K562 (cell line): Measurements from ENCODE around the gene SYCP2. TPM values are rescaled to one million over a fixed set of nuclear protein-coding genes. Genes with fewer than 3 reads are reported as not detected.

Experiments used
- ATAC-seq: fragments of 200-7000 bp; cut with Tn5 transposase; 3 replicates; pipeline ENCODE4 v1.9.1; 2020; ENCODE audit warnings: moderate library complexity
- BruUV-seq: library from RNA; stranded (reverse); fragments of 400-500 nt; replicated peaks from 2 replicates; lab custom pipeline; 2021; lab: Mats Ljungman, UMichigan
- CTCF ChIA-PET: fragments of 300-600 bp; formaldehyde crosslinking; extraction: SDS; loops from one replicate; lab custom pipeline; 2021; ENCODE audit warnings: low intra/inter-chr PET ratio; lab: Yijun Ruan, JAX
- POLR2A ChIA-PET: fragments of 300-600, 350-650 bp; sonication (Branson Sonifier 250); formaldehyde crosslinking; extraction: SDS; loops from one replicate; lab custom pipeline; 2021; ENCODE audit warnings: antibody characterized with exemption, inconsistent platforms; lab: Yijun Ruan, JAX
- DNase-seq, 4 experiments: peaks; one replicate each; pipeline versions ENCODE4 v3.0.0 to v3.0.0-alpha.2; 2011 to 2018; ENCODE audit warnings: low spot score in 3 of 4, mixed read lengths in 3 of 4; ENCODE audit errors: extremely low read depth in 1 of 4
- FAIRE-seq: peaks from 2 replicates; lab custom pipeline; 2011; peaks lifted over from hg19 to GRCh38; lab: Jason Lieb, UNC
- H2AFZ ChIP-seq: 2 replicates; pipeline ENCODE4 v1.6.0; 2011; ENCODE audit warnings: low read depth, low read length, control low read depth, inconsistent platforms
- H3K27ac ChIP-seq: fragments of 200-600 bp; 3 replicates; pipeline ENCODE4 v1.8.0; 2011; ENCODE audit warnings: low read depth, mild to moderate bottlenecking, control low read depth, inconsistent platforms, low read length, moderate library complexity, mixed read lengths; ENCODE audit errors: extremely low read depth
- H3K27me3 ChIP-seq, 2 experiments: fragments of 300-600 bp in 1 of 2; 2 replicates in 1 of 2; 3 replicates in 1 of 2; pipeline versions ENCODE4 v1.6.0 to v1.8.0; 2011; ENCODE audit warnings: inconsistent platforms in 2 of 2, low read length in 2 of 2, mild to moderate bottlenecking in 1 of 2, mixed read lengths in 1 of 2, moderate library complexity in 1 of 2; ENCODE audit not compliant: control insufficient read depth in 2 of 2, insufficient read depth in 2 of 2
- H3K36me3 ChIP-seq: fragments of 300-600 bp; 3 replicates; pipeline ENCODE4 v1.8.0; 2011; ENCODE audit warnings: mild to moderate bottlenecking, low read length, inconsistent platforms; ENCODE audit not compliant: control insufficient read depth, insufficient read depth
- H3K4me1 ChIP-seq, 2 experiments: fragments of 200-600 bp in 1 of 2; replicated peaks in 1 of 2; 2 replicates in 1 of 2; 3 replicates in 1 of 2; pipeline versions ENCODE4 v1.5.1 to v1.8.0; 2011; ENCODE audit warnings: inconsistent platforms in 2 of 2, low read length in 2 of 2, mild to moderate bottlenecking in 1 of 2, mixed read lengths in 1 of 2, moderate library complexity in 1 of 2; ENCODE audit not compliant: control insufficient read depth in 2 of 2, insufficient read depth in 2 of 2
- H3K4me2 ChIP-seq: 2 replicates; pipeline ENCODE4 v1.6.1; 2011; ENCODE audit warnings: low read length, control low read depth, inconsistent platforms, mixed read lengths; ENCODE audit not compliant: insufficient read depth
- H3K4me3 ChIP-seq: fragments of 200-600 bp; sonication (generic), shearing (Covaris generic); 2 replicates; pipeline ENCODE4 v1.5.1; 2016; ENCODE audit warnings: control low read depth, inconsistent platforms
- H3K79me2 ChIP-seq: fragments of 200-600 bp; 3 replicates; pipeline ENCODE4 v1.8.0; 2011; ENCODE audit warnings: low read length, inconsistent platforms; ENCODE audit not compliant: control insufficient read depth, insufficient read depth
- H3K9ac ChIP-seq, 2 experiments: 2 replicates each; pipeline versions ENCODE4 v1.6.0 to v1.6.1; 2011; ENCODE audit warnings: low read depth in 2 of 2, low read length in 2 of 2, control low read depth in 1 of 2, inconsistent platforms in 1 of 2, mild to moderate bottlenecking in 1 of 2, mixed read lengths in 1 of 2; ENCODE audit not compliant: insufficient read depth in 1 of 2
- H3K9me1 ChIP-seq: one replicate; pipeline ENCODE4 v1.6.0; 2011; ENCODE audit warnings: inconsistent platforms, mild to moderate bottlenecking, low read length, moderate library complexity; ENCODE audit not compliant: control insufficient read depth, insufficient read depth
- H3K9me3 ChIP-seq: replicated peaks from 2 replicates; pipeline ENCODE4 v1.5.1; 2011; ENCODE audit warnings: low read depth, low read length, inconsistent platforms; ENCODE audit not compliant: control insufficient read depth, insufficient read depth
- H4K20me1 ChIP-seq: replicated peaks from 2 replicates; pipeline ENCODE4 v1.6.1; 2011; ENCODE audit warnings: low read length, inconsistent platforms, mixed read lengths; ENCODE audit not compliant: control insufficient read depth, insufficient read depth
- DIDO1 ChIP-seq: fragments of 450-650 bp; IDR thresholded peaks from 2 replicates; pipeline ENCODE4 v1.6.1; 2016; ENCODE audit warnings: low read depth, missing biosample characterization, missing genetic modification characterization
- FOXA3 ChIP-seq, 2 experiments: fragments of 450-650 bp in 1 of 2; sonication (generic) in 1 of 2; formaldehyde crosslinking; IDR thresholded peaks in 1 of 2; conservative IDR thresholded peaks in 1 of 2; 2 replicates each; pipeline versions ENCODE4 v1.4.0 to v1.8.0; 2020 to 2022; ENCODE audit warnings: mild to moderate bottlenecking in 2 of 2, missing genetic modification reagents in 1 of 2
- FUS ChIP-seq: fragments of 200-400 bp; formaldehyde crosslinking; optimal IDR thresholded peaks from 2 replicates; pipeline ENCODE3; 2017; ENCODE audit warnings: low read depth, low read length
- HSF4 ChIP-seq: fragments of 250-450 bp; sonication (Bioruptor Pico); IDR thresholded peaks from 2 replicates; pipeline ENCODE4 v2.1.2; 2022; ENCODE audit warnings: mild to moderate bottlenecking, moderate library complexity, borderline replicate concordance
- IRF9 ChIP-seq: fragments of 450-650 bp; IDR thresholded peaks from 2 replicates; pipeline ENCODE4 v1.6.1; 2016; ENCODE audit warnings: missing biosample characterization, missing genetic modification characterization
- KDM2B ChIP-seq: fragments of 250-450 bp; sonication (Bioruptor Pico); IDR thresholded peaks from 2 replicates; pipeline ENCODE4 v1.8.0; 2021; ENCODE audit warnings: mild to moderate bottlenecking, moderate library complexity
- KDM5B ChIP-seq: fragments of 200-600 bp; sonication (generic); IDR thresholded peaks from 2 replicates; pipeline ENCODE4 v1.6.1; 2012; ENCODE audit warnings: low read depth, mild to moderate bottlenecking, moderate library complexity, low read length, control low read depth, inconsistent platforms; ENCODE audit not compliant: insufficient replicate concordance
- MYBL2 ChIP-seq, 2 experiments: fragments of 450-650 bp in 1 of 2; sonication (generic) in 1 of 2; formaldehyde crosslinking in 1 of 2; IDR thresholded peaks; 2 replicates each; pipeline versions ENCODE4 v1.6.1 to v1.8.1; 2017 to 2022; ENCODE audit warnings: borderline replicate concordance in 1 of 2, inconsistent platforms in 1 of 2, low read depth in 1 of 2, mild to moderate bottlenecking in 1 of 2, missing genetic modification reagents in 1 of 2, moderate library complexity in 1 of 2
- U2AF2 ChIP-seq: fragments of 200-400 bp; formaldehyde crosslinking; optimal IDR thresholded peaks from 2 replicates; pipeline ENCODE3; 2017; ENCODE audit warnings: low read depth, mild to moderate bottlenecking, low read length
- ZNF140 ChIP-seq: fragments of 250-450 bp; sonication (Bioruptor Pico); IDR thresholded peaks from 2 replicates; pipeline ENCODE4 v1.8.0; 2021; ENCODE audit warnings: moderate library complexity, mild to moderate bottlenecking, inconsistent platforms
- ZNF143 ChIP-seq: sonication (generic); formaldehyde crosslinking; IDR thresholded peaks from 2 replicates; pipeline ENCODE4 v1.9.0; 2022; ENCODE audit warnings: mild to moderate bottlenecking, missing genetic modification reagents
- WGBS: fragments of 100-300 bp; shearing (Covaris generic); methylation state at CpG from one replicate; pipeline ENCODE4 v1.1.6; 2016; ENCODE audit warnings: low coverage, mixed read lengths; ENCODE audit not compliant: insufficient coverage; ENCODE audit errors: missing lambda C conversion rate; 5-methylcytosine and 5-hydroxymethylcytosine counted together
- in situ Hi-C: fragments of 300-500 bp; cut with MboI; formaldehyde crosslinking; loops from 4 replicates; pipeline ENCODE4 v1.15.0; 2018; ENCODE audit warnings: inconsistent platforms, mixed read lengths
- intact Hi-C: fragments of 100-400 bp; cut with micrococcal nuclease; formaldehyde crosslinking; loops from 2 replicates; pipeline ENCODE4 v1.14.2; 2022
- polyA plus RNA-seq, 8 experiments: library from polyadenylated mRNA; depleted of rRNA in 4 of 8; stranded (reverse) in 5 of 8; unstranded in 3 of 8; fragments of >200 nt; fragmentation: Nextera tagmentation in 2 of 8; fragmentation: Illumina TruSeq in 1 of 8; extraction: Ambion mirVana in 2 of 8; extraction: Trizol in 1 of 8; gene quantifications; 2 replicates each; pipeline versions ENCODE4 v1.2.1 to v1.2.3, GENCODE V29; 2011 to 2014; ENCODE audit warnings: inconsistent platforms in 1 of 8, missing spikeins in 1 of 8
- total RNA-seq, 7 experiments: library from RNA; depleted of rRNA in 6 of 7; stranded (reverse); fragments of >200 nt in 6 of 7; fragmentation: Illumina TruSeq in 2 of 7; extraction: Trizol in 2 of 7; gene quantifications; 2 replicates each; pipeline versions ENCODE4 v1.2.1 to v1.2.3, GENCODE V29; 2011 to 2021; ENCODE audit warnings: low replicate concordance in 1 of 7

Gene SYCP2
- total and polyA plus RNA-seq, 9 of the 15 experiments (the other 6 are each of a cell fraction or from before 2014, with no cell fraction given): 0.24 to 1.6 (median 0.67) TPM

- Histone ChIP-seq H3K27me3 (peaks cover 4% of the 10 kb centered on the region in 2 experiments; a peak in 3 of 5 replicates), H3K9me3 (no peaks in the 10 kb centered on the region), H3K4me3 (no peak overlapping the region), H3K36me3 (no peaks in the 10 kb centered on the region), H3K9ac (no peak overlapping the region), H3K27ac (no peak overlapping the region), H2AFZ (no peak overlapping the region), H3K79me2 (no peaks in the 10 kb centered on the region), H3K4me2 (no peak overlapping the region), H3K9me1 (no peaks in the 10 kb centered on the region), H3K4me1 (no peaks in the 10 kb centered on the region), H4K20me1 (no peaks in the 10 kb centered on the region; the same call in 1 of the 2 replicates)
- FAIRE-seq: no peak
- CTCF ChIA-PET: no interaction called here
- intact Hi-C loops: no loop called here
- 0% methylated on average over 1 of the region's 1 CpG for WGBS
- BruUV-seq: no TSS peak
- ATAC-seq: no peak
- TF ChIP-seq IRF9 (tag) (no peak), FOXA3 (CRISPR knock-in tag; conservative IDR thresholded peaks at IDR 0.05 in 1 of 2, IDR thresholded peaks at IDR 0.05 in 1 of 2) (no peak), MYBL2 (IDR thresholded peaks at IDR 0.05; ENCODE audit: low read depth) (no peak), MYBL2 (CRISPR knock-in tag; IDR thresholded peaks at IDR 0.05; ENCODE audit: borderline replicate concordance) (no peak), FUS (no peak), U2AF2 (no peak), KDM5B (no peak), DIDO1 (tag) (no peak), ZNF143 (CRISPR knock-in tag) (no peak), HSF4 (no peak), KDM2B (no peak), ZNF140 (CRISPR knock-in tag) (no peak)
- DNase-seq: no peak
- POLR2A ChIA-PET: no interaction called here
- in situ Hi-C loops: no loop called here
Observed at GRCh38 chr20:59971428-59971827, 38.0 kb upstream of the SYCP2 start.
